Measurements from ENCODE around the gene DIPK1A.

GRCh38 chr1:92924501-92924900 lies 36.8 kb downstream of the DIPK1A start:
- TF ChIP-seq CTCF (IDR thresholded peaks at IDR 0.05) (no peak), REST (IDR thresholded peaks at IDR 0.05; ENCODE audit: insufficient read depth in 1 of 2, low read depth in 2 of 2, low read length in 1 of 2) (no peak), SIN3A (IDR thresholded peaks at IDR 0.05; ENCODE audit: borderline replicate concordance, insufficient read depth, low read depth, low read length) (no peak), TCF7L2 (IDR thresholded peaks at IDR 0.05; ENCODE audit: low read depth, low read length) (no peak)

All from Panc1 (cell line).